Measurements from ENCODE around the gene TAT. TPM values are rescaled to one million over a fixed set of nuclear protein-coding genes. Genes with fewer than 3 reads are reported as not detected.
A peak's percentile ranks its signal among the peaks of the same experiment; 100 is the strongest.
"Not testable (repeated sequence)": the region's sequence is repeated elsewhere in the genome, so short reads cannot be mapped to it uniquely, and the experiment has no call there.

The TAT gene
- total RNA-seq, 1 donor from 2014 or later, result not detected

DNA sequence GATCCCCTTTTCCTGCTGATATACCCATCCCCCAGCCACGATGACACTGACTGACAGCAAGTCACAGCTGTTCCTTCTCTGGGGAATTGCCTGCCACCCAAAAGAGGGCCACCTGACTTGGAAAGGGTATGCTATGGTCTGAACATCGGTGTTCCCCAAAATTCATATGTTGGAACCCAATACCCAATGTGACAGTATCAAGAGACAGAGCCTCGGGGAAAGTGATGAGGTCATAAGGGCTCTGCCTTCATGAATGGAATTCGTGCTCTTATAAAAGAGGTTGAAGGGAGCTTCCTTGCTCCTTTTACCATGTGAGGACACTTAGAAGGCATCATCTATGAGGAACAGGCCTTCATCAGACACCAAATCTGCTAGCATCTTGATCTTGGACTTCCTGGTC, 41.5 kb upstream of the TAT start:
- no peak for DNase-seq (ENCODE audit: low read depth, low spot score)
- H3K4me1 Mint-ChIP-seq, result no peaks in the 10 kb centered on the region
- H3K9me3 Mint-ChIP-seq, result no peaks in the 10 kb centered on the region
- no peak for TF ChIP-seq CTCF (conservative IDR thresholded peaks at IDR 0.05)
- H3K4me3 Mint-ChIP-seq, result no peak overlapping the region
- H3K27me3 Mint-ChIP-seq (ENCODE audit: low read depth), result peaks cover 42% of the 10 kb centered on the region
- H3K36me3 Mint-ChIP-seq (ENCODE audit: low read depth), result no peaks in the 10 kb centered on the region
- no peak overlapping the region for H3K27ac Mint-ChIP-seq (ENCODE audit: unreplicated experiment)

DNA sequence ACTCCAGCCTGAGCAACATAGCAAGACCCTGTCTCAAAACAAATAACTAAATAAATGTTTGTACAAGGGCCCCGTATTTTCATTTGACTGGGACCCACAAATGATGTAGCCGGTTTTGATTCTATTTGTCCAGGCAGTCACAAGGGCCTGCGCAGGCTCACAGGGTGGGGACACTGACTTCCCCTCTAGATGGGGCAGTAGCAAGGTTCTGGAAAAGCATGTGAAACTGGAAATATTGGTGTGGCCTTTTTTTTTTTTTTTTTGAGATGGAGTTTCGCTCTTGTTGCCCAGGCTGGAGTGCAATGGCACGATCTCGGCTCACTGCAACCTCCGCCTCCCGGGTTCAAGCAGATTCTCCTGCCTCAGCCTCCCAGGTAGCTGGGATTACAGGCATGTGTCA, 38.1 kb upstream of the TAT start:
- H3K9me3 Mint-ChIP-seq; H3K4me3 Mint-ChIP-seq; H3K36me3 Mint-ChIP-seq (ENCODE audit: low read depth); H3K27ac Mint-ChIP-seq (ENCODE audit: unreplicated experiment); H3K4me1 Mint-ChIP-seq; DNase-seq (ENCODE audit: low read depth, low spot score): not testable (repeated sequence)
- peaks cover 56% of the 10 kb centered on the region for H3K27me3 Mint-ChIP-seq (ENCODE audit: low read depth)

- Mint-ChIP-seq H3K36me3 (ENCODE audit: low read depth) (no peaks in the 10 kb centered on the region), H3K27me3 (ENCODE audit: low read depth) (peaks cover 61% of the 10 kb centered on the region), H3K9me3 (no peaks in the 10 kb centered on the region), H3K27ac (ENCODE audit: unreplicated experiment) (no peak overlapping the region), H3K4me1 (peaks cover 5% of the 10 kb centered on the region), H3K4me3 (no peak overlapping the region)
- TF ChIP-seq CTCF (conservative IDR thresholded peaks at IDR 0.05), result peak; percentile 98
- DNase-seq (ENCODE audit: low read depth, low spot score), result peak; percentile 91
Measured at GRCh38 chr16:71610936-71611871, 34.3 kb upstream of the TAT start.

- Mint-ChIP-seq H3K4me1 (peaks cover 5% of the 10 kb centered on the region), H3K27me3 (ENCODE audit: low read depth) (peaks cover 61% of the 10 kb centered on the region), H3K4me3 (no peak overlapping the region), H3K9me3 (no peaks in the 10 kb centered on the region), H3K27ac (ENCODE audit: unreplicated experiment) (no peak overlapping the region), H3K36me3 (ENCODE audit: low read depth) (no peaks in the 10 kb centered on the region)
- DNase-seq (ENCODE audit: low read depth, low spot score), result no peak
- TF ChIP-seq CTCF (conservative IDR thresholded peaks at IDR 0.05), result no peak
Measured at GRCh38 chr16:71610447-71610846, 33.6 kb upstream of the TAT start.

GRCh38 chr16:71609066-71609465, 32.2 kb upstream of the TAT start:
- H3K27ac Mint-ChIP-seq (ENCODE audit: unreplicated experiment), result no peak overlapping the region
- no peak for DNase-seq (ENCODE audit: low read depth, low spot score)
- peaks cover 54% of the 10 kb centered on the region for H3K27me3 Mint-ChIP-seq (ENCODE audit: low read depth)
- no peak overlapping the region for H3K4me3 Mint-ChIP-seq
- H3K9me3 Mint-ChIP-seq, result no peaks in the 10 kb centered on the region
- no peak for TF ChIP-seq CTCF (conservative IDR thresholded peaks at IDR 0.05)
- no peaks in the 10 kb centered on the region for H3K36me3 Mint-ChIP-seq (ENCODE audit: low read depth)
- peaks cover 5% of the 10 kb centered on the region for H3K4me1 Mint-ChIP-seq

- Mint-ChIP-seq H3K27me3 (ENCODE audit: low read depth) (peaks cover 37% of the 10 kb centered on the region), H3K36me3 (ENCODE audit: low read depth) (no peaks in the 10 kb centered on the region)
Measured at GRCh38 chr16:71600822-71601221, 23.9 kb upstream of the TAT start.

DNA sequence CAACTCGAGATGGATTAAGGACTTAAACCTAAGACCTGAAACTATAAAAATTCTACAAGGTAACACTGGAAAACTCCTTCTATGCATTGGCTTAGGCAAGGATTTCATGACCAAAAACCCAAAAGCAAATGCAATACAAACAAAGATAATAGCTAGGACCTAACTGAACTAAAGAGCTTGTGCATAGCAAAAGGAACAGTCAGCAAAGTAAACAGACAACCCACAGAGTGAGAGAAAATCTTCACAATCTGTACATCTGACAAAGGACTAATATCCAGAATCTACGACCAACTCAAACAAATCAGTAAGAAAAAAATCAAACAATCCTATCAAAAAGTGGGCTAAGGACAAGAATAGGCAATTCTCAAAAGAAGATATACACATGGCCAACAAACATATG, 21.5 kb upstream of the TAT start:
- DNase-seq (ENCODE audit: low read depth, low spot score); H3K36me3 Mint-ChIP-seq (ENCODE audit: low read depth); H3K27ac Mint-ChIP-seq (ENCODE audit: unreplicated experiment); H3K4me3 Mint-ChIP-seq; H3K9me3 Mint-ChIP-seq; H3K4me1 Mint-ChIP-seq: not testable (repeated sequence)
- H3K27me3 Mint-ChIP-seq (ENCODE audit: low read depth), result peaks cover 45% of the 10 kb centered on the region

More at GRCh38 chr16:71600822-71601221, 23.9 kb upstream of the TAT start:
- no peak for DNase-seq (ENCODE audit: low read depth, low spot score)
- Mint-ChIP-seq H3K9me3 (peaks cover 3% of the 10 kb centered on the region), H3K4me1 (no peaks in the 10 kb centered on the region), H3K4me3 (no peak overlapping the region), H3K27ac (ENCODE audit: unreplicated experiment) (no peak overlapping the region)
- no peak for TF ChIP-seq CTCF (conservative IDR thresholded peaks at IDR 0.05)

- H3K27ac Mint-ChIP-seq (ENCODE audit: unreplicated experiment); DNase-seq (ENCODE audit: low read depth, low spot score); H3K36me3 Mint-ChIP-seq (ENCODE audit: low read depth); H3K4me1 Mint-ChIP-seq; H3K4me3 Mint-ChIP-seq; H3K9me3 Mint-ChIP-seq: not testable (repeated sequence)
- H3K27me3 Mint-ChIP-seq (ENCODE audit: low read depth), result peaks cover 54% of the 10 kb centered on the region
Measured at GRCh38 chr16:71595340-71595826, 18.5 kb upstream of the TAT start.
